HepG2 (cell line): ENCODE measurements around the gene C20orf204. TPM values are rescaled to one million over a fixed set of nuclear protein-coding genes. Genes with fewer than 3 reads are reported as not detected.

Experiments
- ATRX ChIP-seq: sonication (generic); formaldehyde crosslinking; IDR thresholded peaks from 2 replicates; pipeline ENCODE4 v1.4.0; 2020; ENCODE audit warnings: missing genetic modification reagents, borderline replicate concordance
- CTCF ChIP-seq: sonication (generic); formaldehyde crosslinking; IDR thresholded peaks from 2 replicates; pipeline ENCODE4 v1.5.0; 2020; ENCODE audit warnings: mild to moderate bottlenecking, missing genetic modification reagents, moderate library complexity
- DR1 ChIP-seq: sonication (generic); formaldehyde crosslinking; IDR thresholded peaks from 2 replicates; pipeline ENCODE4 v1.8.0; 2021; ENCODE audit warnings: mild to moderate bottlenecking, missing genetic modification reagents, inconsistent platforms
- FOXO4 ChIP-seq: sonication (generic); formaldehyde crosslinking; conservative IDR thresholded peaks from 2 replicates; pipeline ENCODE4 v1.8.1; 2023; ENCODE audit warnings: missing genetic modification reagents
- KLF11 ChIP-seq: IDR thresholded peaks from 2 replicates; pipeline ENCODE4 v1.6.1; 2016; ENCODE audit warnings: missing compliant biosample characterization
- MATR3 ChIP-seq: sonication (generic); formaldehyde crosslinking; IDR thresholded peaks from 2 replicates; pipeline ENCODE4 v1.4.0; 2020; ENCODE audit warnings: missing genetic modification reagents
- MBNL3 ChIP-seq: fragments of 250-450 bp; sonication (Bioruptor Pico); conservative IDR thresholded peaks from 2 replicates; pipeline ENCODE4 v1.8.0; 2022; ENCODE audit warnings: mild to moderate bottlenecking, inconsistent platforms
- MEIS1 ChIP-seq: sonication (generic); formaldehyde crosslinking; IDR thresholded peaks from 2 replicates; pipeline ENCODE4 v1.9.0; 2021; ENCODE audit warnings: mild to moderate bottlenecking, missing genetic modification reagents, moderate library complexity, borderline replicate concordance
- POLR2G ChIP-seq: fragments of 200-400 bp; formaldehyde crosslinking; IDR thresholded peaks from 2 replicates; pipeline ENCODE4 v1.6.1; 2018; ENCODE audit warnings: mild to moderate bottlenecking, low read depth, low read length, moderate library complexity
- PRMT3 ChIP-seq: sonication (generic); formaldehyde crosslinking; IDR thresholded peaks from 2 replicates; pipeline ENCODE4 v1.8.1; 2022; ENCODE audit warnings: low read depth, mild to moderate bottlenecking, moderate library complexity, missing genetic modification reagents, borderline replicate concordance
- SP1 ChIP-seq, 2 experiments: fragments of 450-650 bp in 1 of 2; sonication (generic) in 1 of 2; formaldehyde crosslinking in 1 of 2; IDR thresholded peaks; 2 replicates each; pipeline versions ENCODE4 v1.4.0 to v1.6.1; 2016 to 2020; ENCODE audit warnings: missing genetic modification reagents in 1 of 2
- TIGD3 ChIP-seq: sonication (generic); formaldehyde crosslinking; IDR thresholded peaks from 2 replicates; pipeline ENCODE4 v1.5.1; 2020; ENCODE audit warnings: mild to moderate bottlenecking, missing genetic modification reagents, borderline replicate concordance
- TOE1 ChIP-seq: sonication (generic); formaldehyde crosslinking; IDR thresholded peaks from 2 replicates; pipeline ENCODE4 v1.4.0; 2020; ENCODE audit warnings: mild to moderate bottlenecking, missing genetic modification reagents
- YEATS2 ChIP-seq: sonication (generic); formaldehyde crosslinking; IDR thresholded peaks from 2 replicates; pipeline ENCODE4 v1.4.0; 2020; ENCODE audit warnings: missing genetic modification reagents, borderline replicate concordance
- ZFP62 ChIP-seq: sonication (generic); formaldehyde crosslinking; IDR thresholded peaks from 2 replicates; pipeline ENCODE4 v1.4.0; 2020; ENCODE audit warnings: missing genetic modification reagents
- ZNF276 ChIP-seq: sonication (generic); formaldehyde crosslinking; IDR thresholded peaks from 2 replicates; pipeline ENCODE4 v1.4.0; 2020; ENCODE audit warnings: mild to moderate bottlenecking, low read depth, missing genetic modification reagents
- ZNF496 ChIP-seq: sonication (generic); formaldehyde crosslinking; IDR thresholded peaks from 2 replicates; pipeline ENCODE4 v1.8.1; 2023; ENCODE audit warnings: mild to moderate bottlenecking, moderate library complexity, missing genetic modification reagents; ENCODE audit not compliant: insufficient replicate concordance
- ZNF558 ChIP-seq: sonication (generic); formaldehyde crosslinking; IDR thresholded peaks from 2 replicates; pipeline ENCODE4 v1.9.0; 2022; ENCODE audit warnings: mild to moderate bottlenecking, missing genetic modification reagents, borderline replicate concordance
- ZNF607 ChIP-seq: sonication (generic); formaldehyde crosslinking; IDR thresholded peaks from 2 replicates; pipeline ENCODE4 v1.5.1; 2020; ENCODE audit warnings: missing genetic modification reagents, mild to moderate bottlenecking, borderline replicate concordance
- ZNF788 ChIP-seq: sonication (generic); formaldehyde crosslinking; IDR thresholded peaks from 2 replicates; pipeline ENCODE4 v1.5.0; 2020; ENCODE audit warnings: mild to moderate bottlenecking, missing genetic modification reagents, borderline replicate concordance
- ZSCAN25 ChIP-seq: sonication (generic); formaldehyde crosslinking; IDR thresholded peaks from 2 replicates; pipeline ENCODE4 v1.8.0; 2022; ENCODE audit warnings: mild to moderate bottlenecking, missing genetic modification reagents
- polyA plus RNA-seq, 8 experiments: library from polyadenylated mRNA; depleted of rRNA in 3 of 8; stranded (reverse) in 7 of 8; unstranded in 1 of 8; fragments of >200 nt; fragmentation: Illumina TruSeq in 4 of 8; extraction: Trizol in 4 of 8; gene quantifications; 2 replicates each; pipeline versions ENCODE4 v1.2.1 to v1.2.3, GENCODE V29; 2011 to 2016; ENCODE audit warnings: low read depth in 4 of 8, missing spikeins in 1 of 8, mixed read lengths in 1 of 8; ENCODE audit not compliant: insufficient read depth in 1 of 8
- total RNA-seq, 5 experiments: library from RNA; depleted of rRNA; stranded (reverse); fragments of >200 nt; fragmentation: Illumina TruSeq; extraction: Trizol; gene quantifications; 2 replicates each; pipeline ENCODE4 v1.2.3, GENCODE V29; 2016; ENCODE audit warnings: low read depth in 1 of 5

The C20orf204 gene
- total and polyA plus RNA-seq, 2 of the 13 experiments (the other 11 are each of a cell fraction or from before 2014, with no cell fraction given), result 22.1 to 80.0 TPM

GRCh38 chr20:64035933-64036345 is at the start of gene C20orf204 (continued):
- TF ChIP-seq FOXO4 (CRISPR knock-in tag), result no peak
- peak; percentile 84; the same call in 1 of the 2 replicates for TF ChIP-seq ZNF607 (CRISPR knock-in tag)
- TF ChIP-seq TIGD3 (CRISPR knock-in tag), result no peak
- TF ChIP-seq PRMT3 (CRISPR knock-in tag), result no peak
- TF ChIP-seq ZNF276, result no peak; the same call in 1 of the 2 replicates
- TF ChIP-seq MBNL3 (CRISPR knock-in tag), result no peak
- TF ChIP-seq YEATS2 (CRISPR knock-in tag), result peak; percentile 80
- peak; percentile 98 for TF ChIP-seq POLR2G
- no peak for TF ChIP-seq ATRX (CRISPR knock-in tag)
- no peak; the same call in 1 of the 2 replicates for TF ChIP-seq MEIS1 (CRISPR knock-in tag)
- peak; percentile 91 for TF ChIP-seq DR1 (CRISPR knock-in tag)
- peak; percentile 93 for TF ChIP-seq ZSCAN25 (CRISPR knock-in tag)
- TF ChIP-seq MATR3 (CRISPR knock-in tag), result no peak
- TF ChIP-seq ZFP62 (CRISPR knock-in tag), result no peak
- peak; percentile 94; the same call in 1 of the 2 replicates for TF ChIP-seq ZNF788 (CRISPR knock-in tag)
- TF ChIP-seq ZNF496 (CRISPR knock-in tag), result no peak
- TF ChIP-seq KLF11, result peak; percentile 81; the same call in 1 of the 2 replicates
- no peak for TF ChIP-seq TOE1
- peak; percentile 54 for TF ChIP-seq CTCF
- no peak for TF ChIP-seq SP1 (IDR thresholded peaks at IDR 0.05)
- TF ChIP-seq SP1 (CRISPR knock-in tag; IDR thresholded peaks at IDR 0.05), result peak; percentile 72
- TF ChIP-seq ZNF558 (CRISPR knock-in tag), result peak; percentile 95; the same call in 1 of the 2 replicates
